Large intestine (tissue), 3 donors: Measurements from ENCODE around the gene CDC42BPB. TPM values are rescaled to one million over a fixed set of nuclear protein-coding genes. Genes with fewer than 3 reads are reported as not detected.

Experiments used
- DNase-seq, 2 donors: peaks; one replicate each; pipeline versions ENCODE4 v3.0.0 to v3.0.0-alpha.2; 2013
- H3K27ac ChIP-seq: one replicate; pipeline ENCODE4 v1.5.1; 2013; ENCODE audit warnings: low read length
- H3K27me3 ChIP-seq: 2 replicates; pipeline ENCODE4 v1.6.1; 2013; ENCODE audit warnings: low read length; ENCODE audit not compliant: control insufficient read depth, insufficient read depth
- H3K36me3 ChIP-seq: 2 replicates; pipeline ENCODE4 v1.6.1; 2013; ENCODE audit warnings: low read length; ENCODE audit not compliant: control insufficient read depth, insufficient read depth
- H3K4me1 ChIP-seq: one replicate; pipeline ENCODE4 v1.6.1; 2013; ENCODE audit warnings: low read length; ENCODE audit not compliant: control insufficient read depth, insufficient read depth
- H3K4me3 ChIP-seq: one replicate; pipeline ENCODE4 v1.5.1; 2013; ENCODE audit warnings: low read length
- H3K9me3 ChIP-seq: one replicate; pipeline ENCODE4 v1.6.1; 2013; ENCODE audit warnings: mild to moderate bottlenecking, low read depth, low read length, moderate library complexity; ENCODE audit not compliant: control insufficient read depth
- WGBS: methylation state at CpG from one replicate; pipeline ENCODE4 v1.1.5; 2013; ENCODE audit warnings: low lambda C conversion rate; ENCODE audit not compliant: insufficient coverage; 5-methylcytosine and 5-hydroxymethylcytosine counted together
- polyA plus RNA-seq: library from polyadenylated mRNA; unstranded; fragments of 120-200 nt; gene quantifications from one replicate; pipeline ENCODE4 v1.2.1, GENCODE V29; 2013

The CDC42BPB gene
- polyA plus RNA-seq, 1 donor, result 72.5 TPM

- peaks cover 78% of the 10 kb centered on the region for H3K36me3 ChIP-seq
- 40% methylated on average over 1 of the region's 24 CpGs for WGBS
- H3K9me3 ChIP-seq, result no peaks in the 10 kb centered on the region
Observed at GRCh38 chr14:103003850-103004249, 53.5 kb downstream of the CDC42BPB start.

GRCh38 chr14:103003351-103003615, 54.1 kb downstream of the CDC42BPB start:
- H3K4me1 ChIP-seq, result no peaks in the 10 kb centered on the region
- 83% methylated on average over 2 of the region's 14 CpGs for WGBS
- H3K27ac ChIP-seq, result no peak overlapping the region

More at GRCh38 chr14:103003850-103004249, 53.5 kb downstream of the CDC42BPB start:
- Histone ChIP-seq H3K4me3 (no peak overlapping the region), H3K27ac (no peak overlapping the region), H3K4me1 (no peaks in the 10 kb centered on the region), H3K27me3 (no peaks in the 10 kb centered on the region)
- DNase-seq, result no peak

GRCh38 chr14:103002578-103003350, 54.6 kb downstream of the CDC42BPB start:
- no CpG with 5 or more reads among the region's 22 CpGs for WGBS
- H3K27ac ChIP-seq, result no peak overlapping the region
- no peak for DNase-seq
- H3K36me3 ChIP-seq, result peaks cover 75% of the 10 kb centered on the region
- H3K4me3 ChIP-seq, result no peak overlapping the region
- H3K9me3 ChIP-seq, result no peaks in the 10 kb centered on the region
- H3K27me3 ChIP-seq, result no peaks in the 10 kb centered on the region
- no peaks in the 10 kb centered on the region for H3K4me1 ChIP-seq

More at GRCh38 chr14:103003351-103003615, 54.1 kb downstream of the CDC42BPB start:
- H3K9me3 ChIP-seq, result no peaks in the 10 kb centered on the region
- no peak for DNase-seq
- no peak overlapping the region for H3K4me3 ChIP-seq
- H3K36me3 ChIP-seq, result peaks cover 78% of the 10 kb centered on the region
- H3K27me3 ChIP-seq, result no peaks in the 10 kb centered on the region

- Histone ChIP-seq H3K4me1 (no peaks in the 10 kb centered on the region), H3K27me3 (no peaks in the 10 kb centered on the region), H3K36me3 (peaks cover 73% of the 10 kb centered on the region), H3K27ac (no peak overlapping the region), H3K4me3 (no peak overlapping the region), H3K9me3 (no peaks in the 10 kb centered on the region)
- 95% methylated on average over 4 of the region's 37 CpGs for WGBS
- DNase-seq, result no peak
Observed at GRCh38 chr14:103001651-103002396, 55.5 kb downstream of the CDC42BPB start.

GRCh38 chr14:103001226-103001625, 56.1 kb downstream of the CDC42BPB start:
- no peaks in the 10 kb centered on the region for H3K27me3 ChIP-seq
- WGBS, result no CpG with 5 or more reads among the region's 18 CpGs

GRCh38 chr14:103000291-103000921, 56.9 kb downstream of the CDC42BPB start:
- H3K9me3 ChIP-seq, result no peaks in the 10 kb centered on the region
- no peak overlapping the region for H3K27ac ChIP-seq
- no peak for DNase-seq
- whole genome bisulfite sequencing, result 80% methylated on average over 1 of the region's 21 CpGs
- no peak overlapping the region for H3K4me3 ChIP-seq
- no peaks in the 10 kb centered on the region for H3K4me1 ChIP-seq
- H3K36me3 ChIP-seq, result peaks cover 75% of the 10 kb centered on the region
- H3K27me3 ChIP-seq, result no peaks in the 10 kb centered on the region

More at GRCh38 chr14:103001226-103001625, 56.1 kb downstream of the CDC42BPB start:
- Histone ChIP-seq H3K4me1 (no peaks in the 10 kb centered on the region), H3K4me3 (no peak overlapping the region), H3K9me3 (no peaks in the 10 kb centered on the region), H3K36me3 (peaks cover 74% of the 10 kb centered on the region), H3K27ac (no peak overlapping the region)
- no peak for DNase-seq

- H3K36me3 ChIP-seq, result peaks cover 72% of the 10 kb centered on the region
- no peak for DNase-seq
- no peaks in the 10 kb centered on the region for H3K27me3 ChIP-seq
- no CpG with 5 or more reads among the region's 21 CpGs for WGBS
- peaks cover 2% of the 10 kb centered on the region for H3K4me1 ChIP-seq
- no peaks in the 10 kb centered on the region for H3K9me3 ChIP-seq
- H3K4me3 ChIP-seq, result no peak overlapping the region
- no peak overlapping the region for H3K27ac ChIP-seq
Observed at GRCh38 chr14:102999227-102999895, 58.0 kb downstream of the CDC42BPB start.

- no CpG with 5 or more reads among the region's 6 CpGs for WGBS
- Histone ChIP-seq H3K27me3 (no peaks in the 10 kb centered on the region), H3K4me1 (peaks cover 9% of the 10 kb centered on the region), H3K36me3 (peaks cover 73% of the 10 kb centered on the region), H3K27ac (no peak overlapping the region), H3K9me3 (no peaks in the 10 kb centered on the region), H3K4me3 (no peak overlapping the region)
- DNase-seq, result no peak
Observed at GRCh38 chr14:102998393-102998792, 59.0 kb downstream of the CDC42BPB start.

GRCh38 chr14:102996941-102997340, 60.4 kb downstream of the CDC42BPB start:
- peaks cover 66% of the 10 kb centered on the region for H3K36me3 ChIP-seq
- DNase-seq, result no peak
- no CpG with 5 or more reads among the region's 10 CpGs for WGBS
- H3K9me3 ChIP-seq, result no peaks in the 10 kb centered on the region
- peaks cover 14% of the 10 kb centered on the region for H3K4me1 ChIP-seq
- H3K27ac ChIP-seq, result no peak overlapping the region
- no peak overlapping the region for H3K4me3 ChIP-seq
- H3K27me3 ChIP-seq, result no peaks in the 10 kb centered on the region

GRCh38 chr14:102994689-102995088, 62.7 kb downstream of the CDC42BPB start:
- no peaks in the 10 kb centered on the region for H3K27me3 ChIP-seq
- H3K4me3 ChIP-seq, result no peak overlapping the region
- H3K4me1 ChIP-seq, result peaks cover 14% of the 10 kb centered on the region
- DNase-seq, result peak in 1 of 2 donors; percentile 47
- H3K27ac ChIP-seq, result peak overlapping the region; percentile 85
- no peaks in the 10 kb centered on the region for H3K9me3 ChIP-seq
- H3K36me3 ChIP-seq, result peaks cover 61% of the 10 kb centered on the region
- 50% methylated on average over 2 of the region's 4 CpGs for WGBS
